Esophagus squamous epithelium (tissue), 5 donors: Measurements from ENCODE around the gene SEC14L1. TPM values are rescaled to one million over a fixed set of nuclear protein-coding genes. Genes with fewer than 3 reads are reported as not detected.

ENCODE experiments used
- DNase-seq: peaks from one replicate; lab custom pipeline; 2025; lab: John Stamatoyannopoulos, UW
- H3K27ac ChIP-seq, 4 donors: fragments of 200-600 bp; sonication (generic); one replicate each; pipeline ENCODE4 v1.5.1; 2016 to 2019; ENCODE audit warnings: mild to moderate bottlenecking in 1 of 4
- H3K27me3 ChIP-seq, 4 donors: fragments of 200-600 bp; sonication (generic); 1 replicate in 3 of 4; 2 replicates in 1 of 4; pipeline versions ENCODE4 v1.5.1 to v1.6.0; 2017 to 2021; ENCODE audit warnings: antibody characterized with exemption in 1 of 4
- H3K36me3 ChIP-seq, 3 donors: fragments of 200-600 bp; sonication (generic); one replicate each; pipeline ENCODE4 v1.5.1; 2016 to 2019
- H3K4me1 ChIP-seq, 3 donors: fragments of 200-600 bp; sonication (generic); one replicate each; pipeline ENCODE4 v1.5.1; 2017 to 2019
- H3K4me3 ChIP-seq, 4 donors: fragments of 200-600 bp; sonication (generic); 1 replicate in 3 of 4; 2 replicates in 1 of 4; pipeline ENCODE4 v1.5.1; 2016 to 2019; ENCODE audit warnings: mild to moderate bottlenecking in 2 of 4, moderate library complexity in 1 of 4
- H3K9me3 ChIP-seq, 3 donors: fragments of 200-600 bp; sonication (generic); one replicate each; pipeline ENCODE4 v1.5.1; 2016 to 2019
- CTCF ChIP-seq, 6 experiments: fragments of 450-650 bp in 4 of 6; fragments of 200-600 bp in 2 of 6; sonication (generic) in 2 of 6; IDR thresholded peaks; one replicate each; pipeline ENCODE4 v1.5.1; 2016 to 2019; ENCODE audit warnings: antibody characterized with exemption in 6 of 6, mild to moderate bottlenecking in 4 of 6, moderate library complexity in 4 of 6
- POLR2A ChIP-seq, 4 donors: fragments of 450-650 bp; IDR thresholded peaks; one replicate each; pipeline ENCODE4 v1.6.1; 2017; ENCODE audit warnings: antibody characterized with exemption in 4 of 4, mild to moderate bottlenecking in 4 of 4, moderate library complexity in 3 of 4
- WGBS, 2 donors: methylation state at CpG; one replicate each; pipeline ENCODE4 v1.1.5; 2018; 5-methylcytosine and 5-hydroxymethylcytosine counted together
- intact Hi-C: fragments of 100-400 bp; cut with DNase I; formaldehyde crosslinking; loops from one replicate; pipeline ENCODE4 v1.15.0; 2022
- total RNA-seq, 4 donors: library from RNA; depleted of rRNA; stranded (reverse); fragments of >200 nt; gene quantifications; one replicate each; pipeline ENCODE4 v1.1.0, GENCODE V29; 2016
- donor health status: DM: yes; HTN: yes; CAD: no.

The SEC14L1 gene
- 10 to 100 TPM; 27.3 to 39.2 (median 32.8) TPM for total RNA-seq

- Histone ChIP-seq H3K4me1 (peaks cover 17 to 74% (median 21%) of the 10 kb centered on the region in 3 donors), H3K27ac (peak within 1 kb of the TSS; percentile 93 to 98 (median 98))
Observed at GRCh38 chr17:77140878-77141767, at the start of gene SEC14L1. Gene SEC14L1, plus strand, starts transcription at chr17:77140969. Its CDS starts 2,628 bp downstream, at chr17:77143597.

GRCh38 chr17:77092025-77092424, 48.7 kb upstream of the SEC14L1 start:
- H3K36me3 ChIP-seq, result peaks cover 14 to 60% (median 24%) of the 10 kb centered on the region in 3 donors

More at GRCh38 chr17:77140878-77141767, at the start of gene SEC14L1:
- Histone ChIP-seq H3K9me3 (peaks cover 0 to 6% (median 0%) of the 10 kb centered on the region in 3 donors), H3K36me3 (peaks cover 0 to 27% (median 0%) of the 10 kb centered on the region in 3 donors), H3K27me3 (no peaks in the 10 kb centered on the region), H3K4me3 (peak within 1 kb of the TSS; percentile 64 to 98 (median 96))
- DNase-seq, result no peak
- 0% methylated on average over 2 to 4 of the region's 99 CpGs for WGBS, 2 donors
- intact Hi-C loops, result no loop called here
- TF ChIP-seq POLR2A (IDR thresholded peaks at IDR 0.05), result peak in 1 of 4 donors; percentile 14
- no peak for TF ChIP-seq CTCF (IDR thresholded peaks at IDR 0.05)

GRCh38 chr17:77095461-77095860, 45.3 kb upstream of the SEC14L1 start:
- Histone ChIP-seq H3K36me3 (peaks cover 14 to 59% (median 24%) of the 10 kb centered on the region in 3 donors), H3K9me3 (no peaks in the 10 kb centered on the region), H3K4me1 (peaks cover 0 to 66% (median 41%) of the 10 kb centered on the region in 3 donors), H3K27ac (no peak overlapping the region), H3K27me3 (no peaks in the 10 kb centered on the region), H3K4me3 (no peak overlapping the region)
- WGBS, 2 donors, result 70 to 90% methylated on average over 2 to 5 of the region's 7 CpGs
- TF ChIP-seq POLR2A (IDR thresholded peaks at IDR 0.05) (no peak), CTCF (IDR thresholded peaks at IDR 0.05) (no peak)
- intact Hi-C loops, result no loop called here
- no peak for DNase-seq

More at GRCh38 chr17:77092025-77092424, 48.7 kb upstream of the SEC14L1 start:
- no peak for DNase-seq
- H3K27ac ChIP-seq, result no peak overlapping the region
- intact Hi-C loops, result no loop called here
- no peak overlapping the region for H3K4me3 ChIP-seq
- no peaks in the 10 kb centered on the region for H3K9me3 ChIP-seq
- 85 to 96% methylated on average over 7 of the region's 7 CpGs for WGBS, 2 donors
- H3K4me1 ChIP-seq, result peaks cover 5 to 62% (median 28%) of the 10 kb centered on the region in 3 donors
- TF ChIP-seq POLR2A (IDR thresholded peaks at IDR 0.05), result no peak
- no peak for TF ChIP-seq CTCF (IDR thresholded peaks at IDR 0.05)
- no peaks in the 10 kb centered on the region for H3K27me3 ChIP-seq

- intact Hi-C loops, result no loop called here
- TF ChIP-seq POLR2A (IDR thresholded peaks at IDR 0.05), result no peak
- TF ChIP-seq CTCF (IDR thresholded peaks at IDR 0.05), result peak; percentile 41 to 82 (median 74)
- H3K36me3 ChIP-seq, result peaks cover 14 to 46% (median 23%) of the 10 kb centered on the region in 3 donors
- peaks cover 0 to 54% (median 41%) of the 10 kb centered on the region in 3 donors for H3K4me1 ChIP-seq
- no peaks in the 10 kb centered on the region for H3K9me3 ChIP-seq
- no peaks in the 10 kb centered on the region for H3K27me3 ChIP-seq
- H3K27ac ChIP-seq, result peak overlapping the region in 3 of 4 donors; percentile 54 to 83 (median 79)
- DNase-seq, result no peak
- 44 to 53% methylated on average over 12 of the region's 12 CpGs for WGBS, 2 donors
- no peak overlapping the region for H3K4me3 ChIP-seq
Observed at GRCh38 chr17:77096570-77097214, 44.1 kb upstream of the SEC14L1 start.
